HCT116 (cell line): ENCODE results near the gene UXT. TPM values are rescaled to one million over a fixed set of nuclear protein-coding genes. Genes with fewer than 3 reads are reported as not detected.

Experiments used
- ATAC-seq: fragments of 200-7000 bp; cut with Tn5 transposase; 2 replicates; pipeline ENCODE4 v1.9.1; 2020; ENCODE audit warnings: mild to moderate bottlenecking, moderate library complexity
- BruUV-seq: library from RNA; stranded (reverse); fragments of 400-500 nt; replicated peaks from 2 replicates; lab custom pipeline; 2021; lab: Mats Ljungman, UMichigan
- CTCF ChIA-PET: fragments of 300-600 bp; sonication (Branson Sonifier 250); formaldehyde crosslinking; loops from one replicate; lab custom pipeline; 2021; ENCODE audit warnings: antibody characterized with exemption; lab: Charles Lee
- POLR2A ChIA-PET: fragments of 300-600, 350-600 bp; sonication (Branson Sonifier 250); formaldehyde crosslinking; loops from one replicate; lab custom pipeline; 2021; ENCODE audit warnings: antibody characterized with exemption; lab: Charles Lee
- RAD21 ChIA-PET, 2 experiments: fragments of 300-600 bp; sonication (Branson Sonifier 250); formaldehyde crosslinking; loops; one replicate each; lab custom pipeline; 2023; ENCODE audit warnings: low total read pairs in 2 of 2; ENCODE audit not compliant: uncharacterized antibody in 2 of 2, unreplicated experiment in 2 of 2, low non-redundant PET in 1 of 2; lab: Charles Lee
- DNase-seq: peaks from one replicate; pipeline ENCODE4 v3.0.0-alpha.2; 2010; ENCODE audit warnings: low read depth, low spot score
- H2AFZ ChIP-seq: fragments of 200-600 bp; shearing (Covaris generic), sonication (generic); 2 replicates; pipeline ENCODE4 v1.6.1; 2017; ENCODE audit warnings: low read depth, mixed run types, mixed read lengths, antibody characterized with exemption, low read length; ENCODE audit not compliant: poor library complexity, severe bottlenecking
- H3K27ac ChIP-seq: 2 replicates; pipeline ENCODE4 v1.5.1; 2012; ENCODE audit warnings: low read depth, low read length
- H3K27me3 ChIP-seq: fragments of 200-600 bp; sonication (generic); 2 replicates; pipeline ENCODE4 v1.6.1; 2016; ENCODE audit warnings: mixed run types, low read length, mixed read lengths; ENCODE audit not compliant: insufficient read depth
- H3K36me3 ChIP-seq, 2 experiments: fragments of 200-500 bp in 1 of 2; fragments of 200-600 bp in 1 of 2; sonication (Bioruptor generic) in 1 of 2; sonication (generic) in 1 of 2; 2 replicates each; pipeline versions ENCODE4 v1.5.1 to v1.6.1; 2014 to 2016; ENCODE audit warnings: low read length in 2 of 2, inconsistent platforms in 1 of 2, mixed read lengths in 1 of 2, mixed run types in 1 of 2; ENCODE audit not compliant: insufficient read depth in 2 of 2, control insufficient read depth in 1 of 2
- H3K4me1 ChIP-seq, 2 experiments: fragments of 200-600 bp in 1 of 2; sonication (generic) in 1 of 2; 2 replicates each; pipeline versions ENCODE4 v1.5.1 to v1.6.1; 2012 to 2017; ENCODE audit warnings: low read length in 2 of 2, inconsistent platforms in 1 of 2, mild to moderate bottlenecking in 1 of 2, mixed read lengths in 1 of 2, mixed run types in 1 of 2, moderate library complexity in 1 of 2; ENCODE audit not compliant: insufficient read depth in 2 of 2, control insufficient read depth in 1 of 2
- H3K4me2 ChIP-seq: fragments of 200-600 bp; sonication (generic); 2 replicates; pipeline ENCODE4 v1.6.1; 2017; ENCODE audit warnings: mixed run types, low read length, mixed read lengths
- H3K4me3 ChIP-seq, 2 experiments: fragments of 200-600 bp in 1 of 2; sonication (generic) in 1 of 2; replicated peaks in 1 of 2; 2 replicates each; pipeline ENCODE4 v1.5.1; 2011 to 2016; ENCODE audit warnings: low read length in 2 of 2, control low read depth in 1 of 2, low read depth in 1 of 2, mild to moderate bottlenecking in 1 of 2, mixed read lengths in 1 of 2, mixed run types in 1 of 2
- H3K79me2 ChIP-seq: fragments of 200-600 bp; sonication (generic); 2 replicates; pipeline ENCODE4 v1.6.1; 2017; ENCODE audit warnings: mild to moderate bottlenecking, mixed run types, low read length, moderate library complexity, mixed read lengths; ENCODE audit not compliant: insufficient read depth
- H3K9ac ChIP-seq: fragments of 200-600 bp; sonication (generic); 2 replicates; pipeline ENCODE4 v1.6.1; 2016; ENCODE audit warnings: low read length, mixed read lengths
- H3K9me2 ChIP-seq: fragments of 200-600 bp; sonication (generic), shearing (Covaris generic); 2 replicates; pipeline ENCODE4 v1.6.1; 2017; ENCODE audit warnings: mixed run types, mild to moderate bottlenecking, moderate library complexity; ENCODE audit not compliant: insufficient read depth
- H3K9me3 ChIP-seq, 2 experiments: fragments of 200-500 bp in 1 of 2; fragments of 200-600 bp in 1 of 2; sonication (Bioruptor generic) in 1 of 2; sonication (generic) in 1 of 2; 2 replicates each; pipeline ENCODE4 v1.6.1; 2014 to 2017; ENCODE audit warnings: low read length in 2 of 2, mixed read lengths in 2 of 2, inconsistent platforms in 1 of 2, low read depth in 1 of 2, mild to moderate bottlenecking in 1 of 2, mixed run types in 1 of 2, moderate library complexity in 1 of 2; ENCODE audit not compliant: control insufficient read depth in 1 of 2, insufficient read depth in 1 of 2
- H4K20me1 ChIP-seq: fragments of 200-600 bp; sonication (generic), shearing (Covaris generic); 2 replicates; pipeline ENCODE4 v1.6.1; 2017; ENCODE audit warnings: mixed run types, mild to moderate bottlenecking, moderate library complexity; ENCODE audit not compliant: insufficient read depth
- ATF3 ChIP-seq: IDR thresholded peaks from 2 replicates; pipeline ENCODE4 v1.6.1; 2012
- CEBPB ChIP-seq: IDR thresholded peaks from 2 replicates; pipeline ENCODE4 v1.6.1; 2012; ENCODE audit warnings: low read depth
- ELF1 ChIP-seq: IDR thresholded peaks from 2 replicates; pipeline ENCODE4 v1.6.1; 2012; ENCODE audit warnings: low read depth, borderline replicate concordance
- EZH2 ChIP-seq: fragments of 200-600 bp; sonication (generic); IDR thresholded peaks from 2 replicates; pipeline ENCODE4 v1.6.1; 2017; ENCODE audit warnings: antibody characterized with exemption, mixed run types
- EZH2phosphoT487 ChIP-seq: fragments of 200-600 bp; IDR thresholded peaks from 2 replicates; pipeline ENCODE4 v1.6.1; 2018; ENCODE audit warnings: antibody characterized with exemption, borderline replicate concordance
- FOSL1 ChIP-seq: IDR thresholded peaks from 2 replicates; pipeline ENCODE4 v1.6.1; 2012; ENCODE audit warnings: low read depth
- JUND ChIP-seq: IDR thresholded peaks from 2 replicates; pipeline ENCODE4 v1.6.1; 2012
- MAX ChIP-seq: IDR thresholded peaks from 2 replicates; pipeline ENCODE4 v1.6.1; 2012
- POLR2AphosphoS5 ChIP-seq: IDR thresholded peaks from 2 replicates; pipeline ENCODE4 v1.6.1; 2011; ENCODE audit warnings: mild to moderate bottlenecking, low read depth, low read length, moderate library complexity
- RAD21 ChIP-seq: IDR thresholded peaks from 2 replicates; pipeline ENCODE4 v1.6.1; 2012; ENCODE audit warnings: low read depth, mild to moderate bottlenecking
- REST ChIP-seq: IDR thresholded peaks from 2 replicates; pipeline ENCODE4 v1.6.1; 2012; ENCODE audit warnings: low read depth
- SIN3A ChIP-seq: IDR thresholded peaks from 2 replicates; pipeline ENCODE4 v1.6.1; 2012; ENCODE audit warnings: low read depth
- SRF ChIP-seq: IDR thresholded peaks from 2 replicates; pipeline ENCODE4 v1.6.1; 2012; ENCODE audit warnings: low read depth
- TCF7L2 ChIP-seq: IDR thresholded peaks from 2 replicates; pipeline ENCODE4 v1.7.0; 2011; ENCODE audit warnings: borderline replicate concordance, inconsistent platforms; ENCODE audit not compliant: insufficient read depth, insufficient read length; ENCODE audit errors: extremely low read depth
- ZFX ChIP-seq: fragments of 450-650 bp; IDR thresholded peaks from 2 replicates; pipeline ENCODE4 v1.6.1; 2017
- ZNF274 ChIP-seq: fragments of 200-500 bp; sonication (Bioruptor generic); IDR thresholded peaks from 2 replicates; pipeline ENCODE4 v1.6.1; 2014; ENCODE audit warnings: mild to moderate bottlenecking, low read depth, low read length, inconsistent platforms
- intact Hi-C: fragments of 100-400 bp; cut with micrococcal nuclease; formaldehyde crosslinking; loops from 2 replicates; pipeline ENCODE4 v1.10.0; 2022
- total RNA-seq: library from RNA; stranded (reverse); gene quantifications from one replicate; pipeline ENCODE4 v1.2.1, GENCODE V29; 2021; ENCODE audit not compliant: unreplicated experiment

The UXT gene
- total RNA-seq, 1 experiment from 2014 or later = 106 TPM

- BruUV-seq = no TSS peak
- CTCF ChIA-PET = no interaction called here
- TF ChIP-seq JUND = no peak
- no peak for TF ChIP-seq TCF7L2
- no peak for TF ChIP-seq MAX
- TF ChIP-seq CEBPB = no peak
- no peak for TF ChIP-seq SRF
- no peak for TF ChIP-seq ATF3
- TF ChIP-seq RAD21 = no peak
- TF ChIP-seq, all 23 proteins: peak for 0
Measured at GRCh38 chrX:47633689-47634590, 25.0 kb downstream of the UXT start.

GRCh38 chrX:47632666-47633065 lies 26.3 kb downstream of the UXT start:
- ATAC-seq = no peak
- Histone ChIP-seq H3K4me3 (no peak overlapping the region), H3K9me3 (no peaks in the 10 kb centered on the region), H3K36me3 (peaks cover 0 to 3% of the 10 kb centered on the region in 2 experiments; a peak in 2 of 4 replicates), H3K27me3 (no peaks in the 10 kb centered on the region), H3K27ac (no peak overlapping the region), H4K20me1 (no peaks in the 10 kb centered on the region), H3K9ac (no peak overlapping the region), H3K9me2 (no peaks in the 10 kb centered on the region), H3K4me2 (no peak overlapping the region), H2AFZ (no peak overlapping the region), H3K79me2 (no peaks in the 10 kb centered on the region), H3K4me1 (no peaks in the 10 kb centered on the region)
- POLR2A ChIA-PET = no interaction called here
- intact Hi-C loops = no loop called here
- RAD21 ChIA-PET = no interaction called here
- no peak for DNase-seq
- BruUV-seq = no TSS peak
- CTCF ChIA-PET = no interaction called here
- no peak for TF ChIP-seq SRF
- TF ChIP-seq FOSL1 = no peak
- no peak for TF ChIP-seq ZNF274
- no peak for TF ChIP-seq MAX
- TF ChIP-seq SIN3A = no peak
- TF ChIP-seq POLR2AphosphoS5 = no peak
- no peak for TF ChIP-seq EZH2
- TF ChIP-seq RAD21 = no peak
- TF ChIP-seq TCF7L2 = no peak
- TF ChIP-seq REST = no peak
- TF ChIP-seq ZFX = no peak
- TF ChIP-seq EZH2phosphoT487 = no peak
- TF ChIP-seq ELF1 = no peak
- TF ChIP-seq CEBPB = no peak

More at GRCh38 chrX:47633689-47634590, 25.0 kb downstream of the UXT start:
- no peaks in the 10 kb centered on the region for H3K9me3 ChIP-seq
- H2AFZ ChIP-seq = no peak overlapping the region
- RAD21 ChIA-PET = interaction anchor here in 1 of 2 experiments (0.6 kb wide), 1 partner anchor 199 kb away, joined by 3 read pairs; no protein-coding TSS in a partner anchor
- POLR2A ChIA-PET = no interaction called here
- H3K27me3 ChIP-seq = no peaks in the 10 kb centered on the region
- H3K36me3 ChIP-seq = peaks cover 0 to 3% of the 10 kb centered on the region in 2 experiments; a peak in 2 of 4 replicates
- no peak overlapping the region for H3K4me2 ChIP-seq
- intact Hi-C loops = no loop called here
- H3K79me2 ChIP-seq = no peaks in the 10 kb centered on the region
- H3K9me2 ChIP-seq = no peaks in the 10 kb centered on the region
- DNase-seq (no peak), ATAC-seq (no peak)
- no peaks in the 10 kb centered on the region for H3K4me1 ChIP-seq
- no peak overlapping the region for H3K9ac ChIP-seq
- no peak overlapping the region for H3K27ac ChIP-seq
- H3K4me3 ChIP-seq = no peak overlapping the region
- H4K20me1 ChIP-seq = no peaks in the 10 kb centered on the region
